Astrocyte (in vitro differentiated cells and primary cell): ENCODE results near the gene CELF2. TPM values are rescaled to one million over a fixed set of nuclear protein-coding genes. Genes with fewer than 3 reads are reported as not detected.

Source experiments
- DNase-seq: peaks from one replicate; pipeline ENCODE4 v3.0.0-alpha.2; 2010; ENCODE audit warnings: low read depth
- FAIRE-seq: peaks from 2 replicates; lab custom pipeline; 2011; peaks lifted over from hg19 to GRCh38; lab: Jason Lieb, UNC
- H2AFZ ChIP-seq: 2 replicates; pipeline ENCODE4 v1.6.0; 2012; ENCODE audit warnings: low read depth, low read length, inconsistent platforms
- H3K27ac ChIP-seq: 2 replicates; pipeline ENCODE4 v1.5.1; 2011; ENCODE audit warnings: low read depth, low read length, inconsistent platforms
- H3K27me3 ChIP-seq: 2 replicates; pipeline ENCODE4 v1.6.0; 2011; ENCODE audit warnings: low read length, inconsistent platforms; ENCODE audit not compliant: insufficient read depth
- H3K36me3 ChIP-seq: 2 replicates; pipeline ENCODE4 v1.5.1; 2011; ENCODE audit warnings: low read length, inconsistent platforms; ENCODE audit not compliant: insufficient read depth
- H3K4me1 ChIP-seq: 2 replicates; pipeline ENCODE4 v1.5.1; 2011; ENCODE audit warnings: low read length, inconsistent platforms; ENCODE audit not compliant: insufficient read depth
- H3K4me2 ChIP-seq: 2 replicates; pipeline ENCODE4 v1.6.0; 2012; ENCODE audit warnings: low read length, inconsistent platforms
- H3K4me3 ChIP-seq: 2 replicates; pipeline ENCODE4 v1.5.1; 2011; ENCODE audit warnings: low read depth, mild to moderate bottlenecking, low read length, inconsistent platforms; ENCODE audit not compliant: insufficient read depth
- H3K79me2 ChIP-seq: 2 replicates; pipeline ENCODE4 v1.6.0; 2012; ENCODE audit warnings: mild to moderate bottlenecking, low read length, inconsistent platforms; ENCODE audit not compliant: insufficient read depth
- H3K9ac ChIP-seq: 2 replicates; pipeline ENCODE4 v1.6.0; 2012; ENCODE audit warnings: mild to moderate bottlenecking, low read length, inconsistent platforms
- H3K9me3 ChIP-seq: 2 replicates; pipeline ENCODE4 v1.5.1; 2012; ENCODE audit warnings: low read depth, mild to moderate bottlenecking, low read length, inconsistent platforms; ENCODE audit not compliant: insufficient read depth
- H4K20me1 ChIP-seq: 2 replicates; pipeline ENCODE4 v1.6.0; 2012; ENCODE audit warnings: low read length, inconsistent platforms; ENCODE audit not compliant: insufficient read depth
- H3K27ac Mint-ChIP-seq: one replicate; pipeline ENCODE4 v1.8.0; 2021; ENCODE audit warnings: mild to moderate bottlenecking, mixed read lengths; ENCODE audit not compliant: unreplicated experiment
- H3K27me3 Mint-ChIP-seq: one replicate; pipeline ENCODE4 v1.8.0; 2021; ENCODE audit warnings: low read depth, mixed read lengths; ENCODE audit not compliant: unreplicated experiment
- H3K36me3 Mint-ChIP-seq: one replicate; pipeline ENCODE4 v1.8.0; 2021; ENCODE audit warnings: low read depth, mixed read lengths; ENCODE audit not compliant: unreplicated experiment
- H3K4me1 Mint-ChIP-seq: one replicate; pipeline ENCODE4 v1.8.0; 2021; ENCODE audit warnings: low read depth, mixed read lengths; ENCODE audit not compliant: unreplicated experiment
- H3K4me3 Mint-ChIP-seq: one replicate; pipeline ENCODE4 v1.8.0; 2021; ENCODE audit warnings: mild to moderate bottlenecking, moderate library complexity, mixed read lengths; ENCODE audit not compliant: unreplicated experiment
- H3K9me3 Mint-ChIP-seq: one replicate; pipeline ENCODE4 v1.8.0; 2021; ENCODE audit warnings: mild to moderate bottlenecking, mixed read lengths; ENCODE audit not compliant: unreplicated experiment
- EZH2 ChIP-seq: IDR thresholded peaks from 2 replicates; pipeline ENCODE4 v1.6.1; 2012; ENCODE audit warnings: mild to moderate bottlenecking, low read length, inconsistent platforms; ENCODE audit not compliant: insufficient read depth
- total RNA-seq: library from RNA; stranded (reverse); gene quantifications from 2 replicates; pipeline ENCODE4 v1.2.1, GENCODE V29; 2021
- TF ChIP-seq, protein P1 (sequence below): IDR thresholded peaks from 2 replicates; pipeline ENCODE4 v1.5.1; 2011; ENCODE audit warnings: low read depth, mild to moderate bottlenecking, inconsistent platforms, low read length, moderate library complexity; ENCODE audit not compliant: insufficient read depth

Gene CELF2
- total RNA-seq, 1 donor from 2014 or later, result 76.1 TPM

DNA sequence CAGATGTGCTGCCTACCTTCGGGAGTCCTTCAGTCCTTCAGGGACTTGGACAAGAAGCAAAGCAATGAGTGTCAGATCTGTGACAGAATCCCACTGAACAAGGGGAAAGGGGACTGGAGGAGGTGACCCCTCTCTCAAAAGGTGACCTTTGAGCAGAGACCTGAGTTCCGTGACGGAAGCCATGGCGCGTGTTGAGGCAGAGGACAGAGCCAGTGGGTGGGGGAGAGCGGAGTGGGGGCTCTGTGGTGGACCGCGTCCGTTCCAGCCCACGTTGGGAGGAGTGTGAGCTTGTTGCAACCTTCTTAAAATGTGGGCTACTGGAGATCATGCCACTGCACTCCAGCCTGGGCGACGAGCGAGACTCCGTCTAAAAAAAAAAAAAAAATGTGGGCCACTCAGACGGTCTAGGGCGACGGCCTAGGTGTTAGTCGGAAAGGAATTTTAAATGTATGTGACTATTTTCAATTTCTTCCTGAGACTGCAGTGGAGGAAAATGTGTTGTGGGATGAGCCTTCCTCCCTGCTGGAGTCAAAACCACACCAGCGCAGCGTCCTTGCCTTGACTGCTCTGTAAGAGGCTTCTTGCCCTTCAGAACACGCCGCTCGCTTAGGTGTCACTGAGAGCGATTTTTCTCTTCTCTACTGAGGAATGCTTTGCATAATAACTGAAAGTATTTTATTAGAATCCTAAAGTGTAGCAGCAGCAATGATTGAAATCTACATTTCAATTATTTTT, 272.7 kb downstream of the CELF2 start:
- no peaks in the 10 kb centered on the region for H3K9me3 Mint-ChIP-seq
- FAIRE-seq (no peak), DNase-seq (no peak)
- H3K4me1 Mint-ChIP-seq, result no peaks in the 10 kb centered on the region
- TF ChIP-seq, protein P1, sequence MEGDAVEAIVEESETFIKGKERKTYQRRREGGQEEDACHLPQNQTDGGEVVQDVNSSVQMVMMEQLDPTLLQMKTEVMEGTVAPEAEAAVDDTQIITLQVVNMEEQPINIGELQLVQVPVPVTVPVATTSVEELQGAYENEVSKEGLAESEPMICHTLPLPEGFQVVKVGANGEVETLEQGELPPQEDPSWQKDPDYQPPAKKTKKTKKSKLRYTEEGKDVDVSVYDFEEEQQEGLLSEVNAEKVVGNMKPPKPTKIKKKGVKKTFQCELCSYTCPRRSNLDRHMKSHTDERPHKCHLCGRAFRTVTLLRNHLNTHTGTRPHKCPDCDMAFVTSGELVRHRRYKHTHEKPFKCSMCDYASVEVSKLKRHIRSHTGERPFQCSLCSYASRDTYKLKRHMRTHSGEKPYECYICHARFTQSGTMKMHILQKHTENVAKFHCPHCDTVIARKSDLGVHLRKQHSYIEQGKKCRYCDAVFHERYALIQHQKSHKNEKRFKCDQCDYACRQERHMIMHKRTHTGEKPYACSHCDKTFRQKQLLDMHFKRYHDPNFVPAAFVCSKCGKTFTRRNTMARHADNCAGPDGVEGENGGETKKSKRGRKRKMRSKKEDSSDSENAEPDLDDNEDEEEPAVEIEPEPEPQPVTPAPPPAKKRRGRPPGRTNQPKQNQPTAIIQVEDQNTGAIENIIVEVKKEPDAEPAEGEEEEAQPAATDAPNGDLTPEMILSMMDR, result no peak
- TF ChIP-seq EZH2, result no peak
- Histone ChIP-seq H3K4me1 (no peaks in the 10 kb centered on the region), H4K20me1 (no peaks in the 10 kb centered on the region), H3K9me3 (no peaks in the 10 kb centered on the region), H3K27ac (no peak overlapping the region), H3K4me3 (no peak overlapping the region), H2AFZ (no peak overlapping the region), H3K9ac (no peak overlapping the region), H3K79me2 (no peaks in the 10 kb centered on the region), H3K36me3 (no peaks in the 10 kb centered on the region), H3K27me3 (no peaks in the 10 kb centered on the region), H3K4me2 (no peak overlapping the region)
- H3K36me3 Mint-ChIP-seq, result peaks cover 9% of the 10 kb centered on the region
- H3K4me3 Mint-ChIP-seq, result no peak overlapping the region
- H3K27ac Mint-ChIP-seq, result no peak overlapping the region
- H3K27me3 Mint-ChIP-seq, result no peaks in the 10 kb centered on the region

DNA sequence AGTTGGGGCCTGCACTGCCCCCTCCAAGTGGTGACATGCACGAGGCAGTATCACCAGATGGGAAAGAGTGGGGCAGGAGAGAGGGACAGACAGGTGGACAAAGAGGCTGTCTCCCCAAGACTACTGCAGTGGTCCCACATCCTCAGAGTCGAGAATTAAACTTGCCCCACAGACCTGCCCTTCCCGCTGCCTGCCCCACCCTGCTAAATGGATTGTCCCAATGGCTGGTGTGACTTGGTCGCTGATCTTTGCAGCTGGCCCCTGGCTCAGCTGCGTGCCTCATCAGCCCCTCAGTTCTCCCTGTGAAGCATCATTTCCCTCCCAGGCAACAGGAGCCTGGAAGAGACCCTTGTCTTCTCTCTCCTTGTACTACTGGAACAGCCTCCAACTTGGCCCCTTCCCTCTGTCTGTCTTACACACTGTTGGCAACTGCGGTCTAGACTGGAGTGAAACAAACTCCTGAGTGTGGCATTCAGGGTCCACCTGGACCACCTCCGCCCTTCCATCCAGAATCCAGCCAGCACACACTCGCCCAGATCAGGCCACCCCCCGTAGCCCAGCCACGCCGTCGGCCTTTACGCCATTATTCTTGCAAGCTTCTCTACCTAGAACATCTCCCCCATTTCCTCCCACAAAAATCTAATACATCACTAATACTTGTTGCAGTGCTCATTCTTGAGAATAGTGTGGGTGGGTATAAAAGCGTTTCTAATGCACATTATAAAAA, 275.1 kb downstream of the CELF2 start:
- Histone ChIP-seq H3K27ac (no peak overlapping the region), H2AFZ (no peak overlapping the region), H3K36me3 (no peaks in the 10 kb centered on the region), H3K4me3 (no peak overlapping the region), H3K9me3 (no peaks in the 10 kb centered on the region), H3K79me2 (no peaks in the 10 kb centered on the region), H3K27me3 (no peaks in the 10 kb centered on the region), H3K4me2 (no peak overlapping the region), H3K9ac (no peak overlapping the region), H3K4me1 (no peaks in the 10 kb centered on the region), H4K20me1 (no peaks in the 10 kb centered on the region)
- peaks cover 2% of the 10 kb centered on the region for H3K9me3 Mint-ChIP-seq
- no peak overlapping the region for H3K27ac Mint-ChIP-seq
- H3K4me1 Mint-ChIP-seq, result no peaks in the 10 kb centered on the region
- TF ChIP-seq, protein P1, result no peak
- no peak for TF ChIP-seq EZH2
- peaks cover 12% of the 10 kb centered on the region for H3K36me3 Mint-ChIP-seq
- DNase-seq, result no peak
- H3K27me3 Mint-ChIP-seq, result no peaks in the 10 kb centered on the region
- FAIRE-seq, result no peak
- H3K4me3 Mint-ChIP-seq, result no peak overlapping the region

DNA sequence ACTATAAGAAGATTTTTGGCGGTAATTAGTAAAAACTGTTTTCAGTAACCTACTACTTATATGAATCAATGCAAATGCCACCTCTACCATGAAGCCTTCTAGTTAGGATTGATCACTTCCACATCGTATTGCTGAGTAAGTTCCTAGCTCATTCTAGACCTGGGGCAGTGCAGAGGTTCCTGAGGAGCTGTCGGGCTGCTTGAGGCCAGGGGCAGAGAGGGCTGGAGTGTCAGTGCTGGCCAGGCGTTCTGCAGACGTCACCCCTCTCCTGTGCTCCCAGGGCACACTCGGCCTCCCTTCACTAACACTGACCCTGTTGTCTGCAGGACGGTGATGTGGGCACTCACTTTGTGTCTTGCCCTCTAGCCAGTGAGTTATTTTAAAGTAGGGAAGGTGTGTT, 275.7 kb downstream of the CELF2 start:
- FAIRE-seq (no peak), DNase-seq (no peak)
- no peaks in the 10 kb centered on the region for H3K4me1 Mint-ChIP-seq
- H3K79me2 ChIP-seq, result no peaks in the 10 kb centered on the region
- no peaks in the 10 kb centered on the region for H3K9me3 ChIP-seq
- TF ChIP-seq, protein P1, result no peak
- no peak for TF ChIP-seq EZH2
- peaks cover 12% of the 10 kb centered on the region for H3K36me3 Mint-ChIP-seq
- H3K27ac ChIP-seq, result no peak overlapping the region
- H2AFZ ChIP-seq, result no peak overlapping the region
- H3K4me3 ChIP-seq, result no peak overlapping the region
- no peaks in the 10 kb centered on the region for H3K36me3 ChIP-seq
- no peak overlapping the region for H3K9ac ChIP-seq
- H3K27me3 ChIP-seq, result no peaks in the 10 kb centered on the region
- no peaks in the 10 kb centered on the region for H3K4me1 ChIP-seq
- no peaks in the 10 kb centered on the region for H3K27me3 Mint-ChIP-seq
- H3K9me3 Mint-ChIP-seq, result peaks cover 2% of the 10 kb centered on the region
- H4K20me1 ChIP-seq, result no peaks in the 10 kb centered on the region
- no peak overlapping the region for H3K4me3 Mint-ChIP-seq
- no peak overlapping the region for H3K27ac Mint-ChIP-seq
- H3K4me2 ChIP-seq, result no peak overlapping the region
